Parathyroid adenoma (tissue), 2 donors: ENCODE measurements around the gene CD46.
"Not testable (repeated sequence)": the region's sequence is repeated elsewhere in the genome, so short reads cannot be mapped to it uniquely, and the experiment has no call there.

ENCODE experiments used
- H2AFZ ChIP-seq: fragments of 300-600 bp; sonication (generic); one replicate; pipeline ENCODE4 v1.7.0; 2017; ENCODE audit warnings: antibody characterized with exemption, mild to moderate bottlenecking
- H3K27ac ChIP-seq: fragments of 300-600 bp; sonication (generic); one replicate; pipeline ENCODE4 v1.7.0; 2017
- H3K27me3 ChIP-seq: fragments of 300-600 bp; sonication (generic); one replicate; pipeline ENCODE4 v1.7.0; 2017; ENCODE audit warnings: low read length; ENCODE audit not compliant: control insufficient read depth, insufficient read depth
- H3K36me3 ChIP-seq: fragments of 300-600 bp; sonication (generic); one replicate; pipeline ENCODE4 v1.7.0; 2017; ENCODE audit warnings: low read length; ENCODE audit not compliant: control insufficient read depth, insufficient read depth
- H3K4me1 ChIP-seq: fragments of 300-600 bp; sonication (generic); one replicate; pipeline ENCODE4 v1.7.0; 2017; ENCODE audit warnings: control low read depth
- H3K4me2 ChIP-seq: fragments of 300-600 bp; sonication (generic); one replicate; pipeline ENCODE4 v1.7.0; 2017; ENCODE audit warnings: low read length
- H3K4me3 ChIP-seq: fragments of 300-600 bp; sonication (generic); one replicate; pipeline ENCODE4 v1.7.0; 2017; ENCODE audit warnings: low read depth, low read length
- H3K79me2 ChIP-seq: fragments of 300-600 bp; sonication (generic); one replicate; pipeline ENCODE4 v1.7.0; 2017; ENCODE audit warnings: control low read depth
- H3K9ac ChIP-seq: fragments of 300-600 bp; sonication (generic); one replicate; pipeline ENCODE4 v1.7.0; 2017; ENCODE audit warnings: mild to moderate bottlenecking
- H3K9me3 ChIP-seq: fragments of 300-600 bp; sonication (generic); one replicate; pipeline ENCODE4 v1.7.0; 2017; ENCODE audit warnings: low read length; ENCODE audit not compliant: control insufficient read depth
- TF ChIP-seq, protein P1 (sequence below): fragments of 300-600 bp; sonication (generic); IDR thresholded peaks from one replicate; pipeline ENCODE4 v1.7.0; 2017; ENCODE audit warnings: antibody characterized with exemption, mild to moderate bottlenecking
- donor health status: primary hyperparathyroidism.

The CD46 gene

DNA sequence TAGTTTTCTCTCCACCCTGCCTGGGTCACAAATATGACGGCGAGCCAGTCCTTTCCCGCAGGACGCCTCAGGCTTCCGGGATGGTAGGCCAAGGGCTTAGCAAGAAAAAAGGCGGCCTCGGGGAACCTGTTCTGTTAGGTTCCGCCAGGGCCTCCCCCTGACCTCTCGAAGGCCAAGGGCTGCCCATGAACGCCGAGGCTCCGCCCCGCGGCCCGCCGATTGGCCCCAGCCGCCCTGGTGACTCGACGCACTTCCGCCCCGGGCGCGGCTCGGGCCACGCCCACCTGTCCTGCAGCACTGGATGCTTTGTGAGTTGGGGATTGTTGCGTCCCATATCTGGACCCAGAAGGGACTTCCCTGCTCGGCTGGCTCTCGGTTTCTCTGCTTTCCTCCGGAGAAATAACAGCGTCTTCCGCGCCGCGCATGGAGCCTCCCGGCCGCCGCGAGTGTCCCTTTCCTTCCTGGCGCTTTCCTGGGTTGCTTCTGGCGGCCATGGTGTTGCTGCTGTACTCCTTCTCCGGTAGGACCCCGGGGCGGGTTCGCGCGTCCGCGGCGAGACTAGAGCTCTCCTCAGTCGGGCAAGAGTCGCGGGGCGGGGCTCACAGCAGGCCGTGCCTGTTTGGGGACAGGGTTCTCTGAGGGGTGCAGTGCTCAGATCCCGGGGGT lies at the start of gene CD46:
Gene CD46, plus strand, starts transcription at position 265 of the 666 bp plus-strand sequence. Its CDS starts 159 bp downstream, at position 424.
- Histone ChIP-seq H3K4me3 (peak within 1 kb of the TSS; percentile 95), H3K36me3 (no peaks in the 10 kb centered on the region), H3K4me1 (peaks cover under 1% of the 10 kb centered on the region), H3K79me2 (peaks cover 18% of the 10 kb centered on the region), H3K9ac (peak within 1 kb of the TSS; percentile 91), H3K27ac (peak within 1 kb of the TSS; percentile 92), H2AFZ (peak within 1 kb of the TSS; percentile 89), H3K9me3 (no peaks in the 10 kb centered on the region), H3K4me2 (peak within 1 kb of the TSS; percentile 84), H3K27me3 (no peaks in the 10 kb centered on the region)
- TF ChIP-seq, protein P1, sequence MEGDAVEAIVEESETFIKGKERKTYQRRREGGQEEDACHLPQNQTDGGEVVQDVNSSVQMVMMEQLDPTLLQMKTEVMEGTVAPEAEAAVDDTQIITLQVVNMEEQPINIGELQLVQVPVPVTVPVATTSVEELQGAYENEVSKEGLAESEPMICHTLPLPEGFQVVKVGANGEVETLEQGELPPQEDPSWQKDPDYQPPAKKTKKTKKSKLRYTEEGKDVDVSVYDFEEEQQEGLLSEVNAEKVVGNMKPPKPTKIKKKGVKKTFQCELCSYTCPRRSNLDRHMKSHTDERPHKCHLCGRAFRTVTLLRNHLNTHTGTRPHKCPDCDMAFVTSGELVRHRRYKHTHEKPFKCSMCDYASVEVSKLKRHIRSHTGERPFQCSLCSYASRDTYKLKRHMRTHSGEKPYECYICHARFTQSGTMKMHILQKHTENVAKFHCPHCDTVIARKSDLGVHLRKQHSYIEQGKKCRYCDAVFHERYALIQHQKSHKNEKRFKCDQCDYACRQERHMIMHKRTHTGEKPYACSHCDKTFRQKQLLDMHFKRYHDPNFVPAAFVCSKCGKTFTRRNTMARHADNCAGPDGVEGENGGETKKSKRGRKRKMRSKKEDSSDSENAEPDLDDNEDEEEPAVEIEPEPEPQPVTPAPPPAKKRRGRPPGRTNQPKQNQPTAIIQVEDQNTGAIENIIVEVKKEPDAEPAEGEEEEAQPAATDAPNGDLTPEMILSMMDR = no peak

DNA sequence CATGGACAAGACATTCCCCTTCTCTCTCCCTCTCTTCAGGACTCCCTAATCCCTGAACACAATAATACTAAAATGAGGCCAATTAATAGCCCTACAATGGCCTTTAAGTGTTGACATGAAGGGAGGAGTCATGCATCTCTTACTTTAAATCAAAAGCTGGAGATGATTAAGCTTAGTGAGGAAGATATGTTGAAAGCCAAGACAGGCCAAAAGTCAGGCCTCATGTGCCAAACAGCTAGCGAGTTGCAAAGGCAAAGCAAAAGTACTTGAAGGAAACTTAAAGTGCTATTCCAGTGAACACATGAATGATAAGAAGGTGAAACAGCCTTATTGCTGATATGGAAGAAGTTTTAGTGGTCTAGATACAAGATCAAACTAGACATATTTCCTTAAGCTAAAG lies 49.5 kb upstream of the CD46 start:
- no peak overlapping the region for H3K27ac ChIP-seq
- no peak overlapping the region for H3K9ac ChIP-seq
- H3K36me3 ChIP-seq = no peaks in the 10 kb centered on the region
- no peaks in the 10 kb centered on the region for H3K27me3 ChIP-seq
- H3K4me1 ChIP-seq = no peaks in the 10 kb centered on the region
- H3K4me3 ChIP-seq = no peak overlapping the region
- no peaks in the 10 kb centered on the region for H3K79me2 ChIP-seq
- H2AFZ ChIP-seq = no peak overlapping the region
- TF ChIP-seq, protein P1 = no peak
- H3K4me2 ChIP-seq = no peak overlapping the region
- H3K9me3 ChIP-seq = no peaks in the 10 kb centered on the region

DNA sequence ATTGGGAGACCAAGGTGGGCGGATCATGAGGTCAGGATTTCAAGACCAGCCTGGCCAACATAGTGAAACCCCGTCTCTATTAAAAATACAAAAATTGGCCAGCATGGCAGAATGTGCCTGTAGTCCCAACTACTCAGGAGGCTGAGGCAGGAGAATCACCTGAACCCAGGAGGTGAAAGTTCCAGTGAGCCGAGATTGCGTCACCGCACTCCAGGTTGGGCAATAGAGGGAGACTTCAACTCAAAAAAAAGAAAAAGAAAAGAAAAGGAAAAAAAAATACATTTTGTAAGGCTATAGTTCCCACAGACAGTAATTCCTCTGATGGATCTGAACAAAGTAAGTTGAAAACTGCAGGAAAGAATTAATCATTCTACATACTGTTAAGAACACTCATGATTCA lies 48.1 kb upstream of the CD46 start:
- Histone ChIP-seq H3K79me2 (no peaks in the 10 kb centered on the region), H3K9ac (no peak overlapping the region), H3K4me1 (no peaks in the 10 kb centered on the region), H3K9me3 (no peaks in the 10 kb centered on the region), H3K4me2 (no peak overlapping the region), H2AFZ (no peak overlapping the region), H3K27me3 (no peaks in the 10 kb centered on the region), H3K36me3 (no peaks in the 10 kb centered on the region), H3K4me3 (no peak overlapping the region), H3K27ac (no peak overlapping the region)
- TF ChIP-seq, protein P1 = no peak

DNA sequence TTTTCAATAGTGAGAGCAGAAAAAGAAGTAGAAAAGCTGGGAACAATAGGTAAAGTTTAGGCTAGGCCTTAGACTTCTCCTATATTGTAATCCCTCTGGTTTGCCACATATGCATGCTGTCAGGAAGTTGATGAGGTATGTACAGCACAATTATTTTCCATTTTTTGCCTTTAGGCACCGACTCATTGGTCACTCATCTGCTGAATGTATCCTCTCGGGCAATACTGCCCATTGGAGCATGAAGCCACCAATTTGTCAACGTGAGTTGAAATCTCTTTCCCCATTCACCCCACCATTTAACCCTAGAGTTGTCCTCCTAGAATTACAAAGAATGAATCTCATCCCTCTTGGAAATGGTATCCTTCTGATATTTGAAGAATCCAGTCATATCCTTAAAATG lies 43.9 kb upstream of the CD46 start:
- H3K4me2 ChIP-seq = not testable (repeated sequence)

DNA sequence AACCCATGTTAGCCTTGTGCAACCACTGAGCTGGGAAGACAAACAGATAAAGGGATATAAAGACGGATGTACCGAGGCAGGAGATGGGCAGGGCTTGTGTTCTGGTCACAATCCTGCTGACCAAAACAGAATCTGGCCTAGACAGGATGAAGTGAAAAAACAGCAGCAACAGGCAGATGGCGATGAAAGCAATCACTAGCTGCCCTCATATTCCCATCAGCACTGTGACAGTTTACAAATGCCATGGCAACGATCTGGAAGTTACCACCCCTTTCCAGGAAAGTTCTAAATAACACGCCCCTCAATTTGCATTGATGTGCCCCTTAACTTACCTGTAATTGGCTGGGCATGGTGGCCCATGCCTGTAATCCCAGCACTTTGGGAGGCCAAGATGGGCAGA lies 40.6 kb upstream of the CD46 start:
- no peaks in the 10 kb centered on the region for H3K4me1 ChIP-seq
- no peaks in the 10 kb centered on the region for H3K79me2 ChIP-seq
- no peak overlapping the region for H3K9ac ChIP-seq
- no peaks in the 10 kb centered on the region for H3K9me3 ChIP-seq
- no peaks in the 10 kb centered on the region for H3K27me3 ChIP-seq
- H3K4me2 ChIP-seq = no peak overlapping the region
- no peak overlapping the region for H2AFZ ChIP-seq
- no peak overlapping the region for H3K27ac ChIP-seq
- no peak overlapping the region for H3K4me3 ChIP-seq
- H3K36me3 ChIP-seq = no peaks in the 10 kb centered on the region
- TF ChIP-seq, protein P1 = no peak

More for the DNA sequence above, 43.9 kb upstream of the CD46 start:
- H3K27ac ChIP-seq, H3K9ac ChIP-seq, H2AFZ ChIP-seq, H3K79me2 ChIP-seq, H3K36me3 ChIP-seq, H3K4me1 ChIP-seq, H3K4me3 ChIP-seq, H3K9me3 ChIP-seq, H3K27me3 ChIP-seq: not testable (repeated sequence)

DNA sequence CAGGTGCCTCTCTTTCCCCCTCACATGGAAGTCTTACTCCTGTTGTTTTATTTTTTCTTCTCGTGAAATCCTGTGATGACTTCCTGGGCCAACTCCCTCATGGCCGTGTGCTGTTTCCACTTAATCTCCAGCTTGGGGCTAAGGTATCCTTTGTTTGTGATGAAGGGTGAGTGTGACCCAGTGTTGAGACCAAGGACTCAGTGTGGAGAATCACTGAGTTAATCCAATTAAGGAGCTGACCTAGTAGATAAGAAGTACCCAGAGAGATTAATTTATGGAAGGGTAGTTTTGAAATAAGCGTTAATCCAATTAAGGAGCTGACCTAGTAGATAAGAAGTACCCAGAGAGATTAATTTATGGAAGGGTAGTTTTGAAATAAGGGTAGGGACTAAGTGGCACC lies 39.2 kb upstream of the CD46 start:
- not testable (repeated sequence) for H3K4me2 ChIP-seq, H3K9ac ChIP-seq, H3K79me2 ChIP-seq, H3K4me1 ChIP-seq, H3K36me3 ChIP-seq, H3K27me3 ChIP-seq, H3K27ac ChIP-seq, H3K4me3 ChIP-seq, H3K9me3 ChIP-seq, H2AFZ ChIP-seq
